Activated naive CD8-positive, alpha-beta T cell treated with anti-CD3 and anti-CD28 coated beads, Interleukin-2, amount 50 U/mL, for 24 hours (primary cell): ENCODE measurements around the gene PMEPA1.

Experiments
- ATAC-seq: fragments of 150-1000 bp; cut with Tn5 transposase; one replicate; pipeline ENCODE4 v1.10.0; 2021
- DNase-seq: peaks from one replicate; pipeline ENCODE4 v3.0.0; 2021
- H3K27ac Mint-ChIP-seq: one replicate; pipeline ENCODE4 v1.8.0; 2021; ENCODE audit warnings: mild to moderate bottlenecking, mixed read lengths
- H3K27me3 Mint-ChIP-seq: one replicate; pipeline ENCODE4 v1.8.0; 2021; ENCODE audit warnings: mixed read lengths
- H3K36me3 Mint-ChIP-seq: one replicate; pipeline ENCODE4 v1.8.0; 2021; ENCODE audit warnings: low read depth, mixed read lengths
- H3K4me1 Mint-ChIP-seq: one replicate; pipeline ENCODE4 v1.8.0; 2021; ENCODE audit warnings: mixed read lengths
- H3K4me3 Mint-ChIP-seq: one replicate; pipeline ENCODE4 v1.8.0; 2021; ENCODE audit warnings: mild to moderate bottlenecking, moderate library complexity, mixed read lengths
- H3K9me3 Mint-ChIP-seq: one replicate; pipeline ENCODE4 v1.8.0; 2021; ENCODE audit warnings: mixed read lengths

The PMEPA1 gene

GRCh38 chr20:57614490-57615444 is 95.0 kb downstream of the PMEPA1 start:
- DNase-seq, result no peak

GRCh38 chr20:57613481-57613921 is 96.3 kb downstream of the PMEPA1 start:
- Mint-ChIP-seq H3K9me3 (no peaks in the 10 kb centered on the region), H3K4me3 (no peak overlapping the region), H3K27me3 (no peaks in the 10 kb centered on the region), H3K4me1 (peaks cover 18% of the 10 kb centered on the region), H3K36me3 (peaks cover 5% of the 10 kb centered on the region), H3K27ac (no peak overlapping the region)
- ATAC-seq (no peak), DNase-seq (no peak)

More at GRCh38 chr20:57614490-57615444, 95.0 kb downstream of the PMEPA1 start:
- Mint-ChIP-seq H3K4me3 (no peak overlapping the region), H3K4me1 (peaks cover 30% of the 10 kb centered on the region), H3K27me3 (no peaks in the 10 kb centered on the region), H3K9me3 (no peaks in the 10 kb centered on the region), H3K36me3 (peaks cover 5% of the 10 kb centered on the region), H3K27ac (no peak overlapping the region)
- no peak for ATAC-seq

- no peak for DNase-seq
- Mint-ChIP-seq H3K4me1 (peaks cover 12% of the 10 kb centered on the region), H3K27me3 (no peaks in the 10 kb centered on the region), H3K36me3 (peaks cover 5% of the 10 kb centered on the region), H3K9me3 (no peaks in the 10 kb centered on the region), H3K27ac (no peak overlapping the region), H3K4me3 (no peak overlapping the region)
- ATAC-seq, result no peak
Observed at GRCh38 chr20:57612916-57613315, 96.9 kb downstream of the PMEPA1 start.

GRCh38 chr20:57612436-57612835 is 97.4 kb downstream of the PMEPA1 start:
- DNase-seq, result no peak
- Mint-ChIP-seq H3K4me3 (no peak overlapping the region), H3K36me3 (peaks cover 5% of the 10 kb centered on the region), H3K27ac (no peak overlapping the region), H3K9me3 (no peaks in the 10 kb centered on the region), H3K27me3 (no peaks in the 10 kb centered on the region), H3K4me1 (peaks cover 7% of the 10 kb centered on the region)
- no peak for ATAC-seq

- Mint-ChIP-seq H3K9me3 (no peaks in the 10 kb centered on the region), H3K27me3 (no peaks in the 10 kb centered on the region), H3K36me3 (peaks cover 5% of the 10 kb centered on the region), H3K4me3 (no peak overlapping the region), H3K4me1 (peaks cover 2% of the 10 kb centered on the region), H3K27ac (no peak overlapping the region)
- ATAC-seq, result no peak
- no peak for DNase-seq
Observed at GRCh38 chr20:57611586-57612311, 98.1 kb downstream of the PMEPA1 start.

- Mint-ChIP-seq H3K4me3 (no peak overlapping the region), H3K36me3 (peaks cover 6% of the 10 kb centered on the region), H3K27ac (no peak overlapping the region), H3K4me1 (peaks cover 9% of the 10 kb centered on the region), H3K27me3 (no peaks in the 10 kb centered on the region), H3K9me3 (no peaks in the 10 kb centered on the region)
- DNase-seq (no peak), ATAC-seq (no peak)
Observed at GRCh38 chr20:57610261-57610952, 99.4 kb downstream of the PMEPA1 start.

GRCh38 chr20:57609842-57610167 is 100.0 kb downstream of the PMEPA1 start:
- no peak overlapping the region for H3K4me3 Mint-ChIP-seq
- ATAC-seq, result no peak
- H3K9me3 Mint-ChIP-seq, result no peaks in the 10 kb centered on the region
- peaks cover 15% of the 10 kb centered on the region for H3K4me1 Mint-ChIP-seq
- DNase-seq, result no peak
- no peak overlapping the region for H3K27ac Mint-ChIP-seq
- H3K36me3 Mint-ChIP-seq, result peaks cover 6% of the 10 kb centered on the region
- H3K27me3 Mint-ChIP-seq, result no peaks in the 10 kb centered on the region

GRCh38 chr20:57609086-57609841 is 100.6 kb downstream of the PMEPA1 start:
- H3K27me3 Mint-ChIP-seq, result no peaks in the 10 kb centered on the region
- ATAC-seq (no peak), DNase-seq (no peak)
- peaks cover 3% of the 10 kb centered on the region for H3K36me3 Mint-ChIP-seq
- no peaks in the 10 kb centered on the region for H3K9me3 Mint-ChIP-seq
- no peak overlapping the region for H3K4me3 Mint-ChIP-seq
- H3K4me1 Mint-ChIP-seq, result peaks cover 14% of the 10 kb centered on the region
- H3K27ac Mint-ChIP-seq, result no peak overlapping the region

GRCh38 chr20:57608516-57608915 is 101.3 kb downstream of the PMEPA1 start:
- no peak for ATAC-seq
- no peak for DNase-seq
- Mint-ChIP-seq H3K4me3 (no peak overlapping the region), H3K27me3 (no peaks in the 10 kb centered on the region), H3K36me3 (peaks cover 1% of the 10 kb centered on the region), H3K27ac (no peak overlapping the region), H3K9me3 (no peaks in the 10 kb centered on the region), H3K4me1 (peaks cover 15% of the 10 kb centered on the region)

GRCh38 chr20:57605878-57606277 is 103.9 kb downstream of the PMEPA1 start:
- Mint-ChIP-seq H3K27ac (no peak overlapping the region), H3K36me3 (peaks cover 1% of the 10 kb centered on the region), H3K4me3 (no peak overlapping the region), H3K27me3 (no peaks in the 10 kb centered on the region), H3K9me3 (no peaks in the 10 kb centered on the region), H3K4me1 (peaks cover 15% of the 10 kb centered on the region)
- no peak for ATAC-seq
- no peak for DNase-seq

- Mint-ChIP-seq H3K4me3 (no peak overlapping the region), H3K4me1 (peaks cover 15% of the 10 kb centered on the region), H3K27ac (peak overlapping the region; percentile 16), H3K36me3 (peaks cover 1% of the 10 kb centered on the region), H3K9me3 (no peaks in the 10 kb centered on the region), H3K27me3 (no peaks in the 10 kb centered on the region)
- no peak for ATAC-seq
- no peak for DNase-seq
Observed at GRCh38 chr20:57605045-57605444, 104.8 kb downstream of the PMEPA1 start.

- H3K27ac Mint-ChIP-seq, result no peak overlapping the region
- no peaks in the 10 kb centered on the region for H3K9me3 Mint-ChIP-seq
- no peaks in the 10 kb centered on the region for H3K27me3 Mint-ChIP-seq
- no peak for DNase-seq
- peaks cover 15% of the 10 kb centered on the region for H3K4me1 Mint-ChIP-seq
- no peak overlapping the region for H3K4me3 Mint-ChIP-seq
- H3K36me3 Mint-ChIP-seq, result peaks cover 1% of the 10 kb centered on the region
- ATAC-seq, result no peak
Observed at GRCh38 chr20:57603120-57603519, 106.7 kb downstream of the PMEPA1 start.

- Mint-ChIP-seq H3K27ac (no peak overlapping the region), H3K4me1 (peaks cover 15% of the 10 kb centered on the region), H3K9me3 (no peaks in the 10 kb centered on the region), H3K36me3 (peaks cover 1% of the 10 kb centered on the region), H3K4me3 (no peak overlapping the region), H3K27me3 (peaks cover 2% of the 10 kb centered on the region)
- ATAC-seq, result no peak
- DNase-seq, result no peak
Observed at GRCh38 chr20:57601737-57602136, 108.1 kb downstream of the PMEPA1 start.

- Mint-ChIP-seq H3K27me3 (peaks cover 2% of the 10 kb centered on the region), H3K27ac (no peak overlapping the region)
- no peak for ATAC-seq
Observed at GRCh38 chr20:57601211-57601570, 108.6 kb downstream of the PMEPA1 start.

More at GRCh38 chr20:57601211-57601570, 108.6 kb downstream of the PMEPA1 start:
- no peaks in the 10 kb centered on the region for H3K9me3 Mint-ChIP-seq
- peaks cover 14% of the 10 kb centered on the region for H3K4me1 Mint-ChIP-seq
- no peak for DNase-seq
- H3K36me3 Mint-ChIP-seq, result peaks cover 1% of the 10 kb centered on the region
- H3K4me3 Mint-ChIP-seq, result no peak overlapping the region
